PFSK-1 (cell line): ENCODE measurements around the gene G0S2.

Experiments used
- FOXP2 ChIP-seq: optimal IDR thresholded peaks from 2 replicates; pipeline ENCODE3; 2011; ENCODE audit warnings: borderline replicate concordance, control low read depth, inconsistent platforms; ENCODE audit not compliant: insufficient read depth; ENCODE audit errors: extremely low read length, extremely low read depth
- POLR2AphosphoS5 ChIP-seq: IDR thresholded peaks from 2 replicates; pipeline ENCODE4 v1.6.1; 2012; ENCODE audit warnings: low read depth, mild to moderate bottlenecking, control low read depth, low read length, moderate library complexity
- SIN3A ChIP-seq: IDR thresholded peaks from 2 replicates; pipeline ENCODE4 v1.6.1; 2012; ENCODE audit warnings: mild to moderate bottlenecking, low read length, moderate library complexity, borderline replicate concordance; ENCODE audit not compliant: insufficient read depth
- TAF1 ChIP-seq: IDR thresholded peaks from 2 replicates; pipeline ENCODE4 v1.6.1; 2012; ENCODE audit warnings: low read length, control low read depth, borderline replicate concordance; ENCODE audit not compliant: insufficient read depth
- TF ChIP-seq, protein P1 (sequence below), 2 experiments: IDR thresholded peaks; 2 replicates each; pipeline versions ENCODE4 v1.6.1 to v1.8.0; 2011 to 2012; ENCODE audit warnings: low read depth in 2 of 2, low read length in 2 of 2, control low read depth in 1 of 2, inconsistent platforms in 1 of 2, mild to moderate bottlenecking in 1 of 2, moderate library complexity in 1 of 2; ENCODE audit not compliant: insufficient read depth in 1 of 2

The G0S2 gene

DNA sequence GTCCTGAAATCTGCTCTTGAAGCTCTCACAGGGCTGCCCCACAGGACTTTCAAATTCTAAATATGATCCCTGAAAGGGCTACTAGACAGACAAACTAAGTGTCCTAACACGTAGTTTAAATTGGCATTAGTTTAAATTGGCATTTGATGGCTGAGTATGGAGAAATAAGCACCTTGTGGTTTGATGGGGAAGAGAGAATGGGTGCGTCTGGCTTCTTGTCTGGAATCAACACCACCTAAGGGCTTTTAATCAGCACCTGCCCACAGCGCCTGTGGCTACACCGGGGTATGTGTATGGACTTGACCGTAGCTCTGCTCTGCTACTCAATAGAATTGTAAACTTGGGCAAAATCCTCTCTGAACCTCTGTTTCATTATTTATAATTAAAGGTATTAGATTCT is 17.3 kb upstream of the G0S2 start:
- no peak for TF ChIP-seq POLR2AphosphoS5
- no peak for TF ChIP-seq TAF1
- TF ChIP-seq, protein P1, sequence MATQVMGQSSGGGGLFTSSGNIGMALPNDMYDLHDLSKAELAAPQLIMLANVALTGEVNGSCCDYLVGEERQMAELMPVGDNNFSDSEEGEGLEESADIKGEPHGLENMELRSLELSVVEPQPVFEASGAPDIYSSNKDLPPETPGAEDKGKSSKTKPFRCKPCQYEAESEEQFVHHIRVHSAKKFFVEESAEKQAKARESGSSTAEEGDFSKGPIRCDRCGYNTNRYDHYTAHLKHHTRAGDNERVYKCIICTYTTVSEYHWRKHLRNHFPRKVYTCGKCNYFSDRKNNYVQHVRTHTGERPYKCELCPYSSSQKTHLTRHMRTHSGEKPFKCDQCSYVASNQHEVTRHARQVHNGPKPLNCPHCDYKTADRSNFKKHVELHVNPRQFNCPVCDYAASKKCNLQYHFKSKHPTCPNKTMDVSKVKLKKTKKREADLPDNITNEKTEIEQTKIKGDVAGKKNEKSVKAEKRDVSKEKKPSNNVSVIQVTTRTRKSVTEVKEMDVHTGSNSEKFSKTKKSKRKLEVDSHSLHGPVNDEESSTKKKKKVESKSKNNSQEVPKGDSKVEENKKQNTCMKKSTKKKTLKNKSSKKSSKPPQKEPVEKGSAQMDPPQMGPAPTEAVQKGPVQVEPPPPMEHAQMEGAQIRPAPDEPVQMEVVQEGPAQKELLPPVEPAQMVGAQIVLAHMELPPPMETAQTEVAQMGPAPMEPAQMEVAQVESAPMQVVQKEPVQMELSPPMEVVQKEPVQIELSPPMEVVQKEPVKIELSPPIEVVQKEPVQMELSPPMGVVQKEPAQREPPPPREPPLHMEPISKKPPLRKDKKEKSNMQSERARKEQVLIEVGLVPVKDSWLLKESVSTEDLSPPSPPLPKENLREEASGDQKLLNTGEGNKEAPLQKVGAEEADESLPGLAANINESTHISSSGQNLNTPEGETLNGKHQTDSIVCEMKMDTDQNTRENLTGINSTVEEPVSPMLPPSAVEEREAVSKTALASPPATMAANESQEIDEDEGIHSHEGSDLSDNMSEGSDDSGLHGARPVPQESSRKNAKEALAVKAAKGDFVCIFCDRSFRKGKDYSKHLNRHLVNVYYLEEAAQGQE (IDR thresholded peaks at IDR 0.05; ENCODE audit: insufficient read depth in 1 of 2, low read depth in 2 of 2, low read length in 2 of 2) = no peak
- no peak for TF ChIP-seq FOXP2
- no peak for TF ChIP-seq SIN3A

DNA sequence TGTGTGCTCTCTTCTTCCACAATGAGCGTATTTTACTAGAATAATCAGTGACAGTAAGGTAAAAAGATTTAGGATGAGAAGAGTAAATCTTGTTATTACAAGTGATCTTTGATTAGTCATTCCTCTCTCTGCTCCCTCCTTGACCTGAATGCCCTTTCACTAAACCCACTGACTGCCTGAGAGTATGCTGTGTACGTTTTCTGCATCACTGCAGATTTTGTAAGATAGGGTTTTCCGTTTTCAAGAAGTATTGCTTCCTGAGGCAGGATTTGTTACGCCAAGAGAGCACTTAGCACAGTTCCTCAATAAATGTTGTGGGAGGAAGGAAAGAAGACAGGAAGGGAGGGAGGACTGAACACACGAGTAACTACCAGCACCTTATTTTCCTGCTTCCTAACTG is 15.3 kb upstream of the G0S2 start:
- TF ChIP-seq TAF1 (no peak), SIN3A (no peak), POLR2AphosphoS5 (peak; percentile 44; the same call in 1 of the 2 replicates), FOXP2 (peak; percentile 12)
- TF ChIP-seq, protein P1 (IDR thresholded peaks at IDR 0.05; ENCODE audit: insufficient read depth in 1 of 2, low read depth in 2 of 2, low read length in 2 of 2) = peak in 1 of 2 experiments; percentile 66; a peak in 1 of 4 replicates

DNA sequence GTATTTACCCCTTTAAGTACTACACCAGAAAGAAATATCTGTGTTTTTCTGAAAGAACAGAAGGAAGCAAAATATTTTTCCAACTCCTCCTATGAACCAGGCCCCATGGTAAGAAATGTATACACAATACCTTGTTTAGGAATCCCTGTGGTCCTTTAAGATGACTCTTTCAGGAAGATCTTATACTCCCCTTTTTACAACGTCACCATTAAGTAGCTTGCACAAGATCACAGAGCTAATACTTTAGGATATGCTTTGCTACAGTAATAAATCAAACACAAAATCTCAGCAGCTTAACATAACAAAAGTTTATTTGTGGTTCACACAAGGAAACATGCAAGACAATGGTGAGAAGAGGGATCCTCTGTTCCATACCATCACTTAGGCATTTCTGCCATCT is 14.1 kb upstream of the G0S2 start:
- TF ChIP-seq, protein P1 (IDR thresholded peaks at IDR 0.05; ENCODE audit: insufficient read depth in 1 of 2, low read depth in 2 of 2, low read length in 2 of 2) = no peak
- TF ChIP-seq SIN3A (no peak), TAF1 (no peak), POLR2AphosphoS5 (no peak), FOXP2 (no peak)

DNA sequence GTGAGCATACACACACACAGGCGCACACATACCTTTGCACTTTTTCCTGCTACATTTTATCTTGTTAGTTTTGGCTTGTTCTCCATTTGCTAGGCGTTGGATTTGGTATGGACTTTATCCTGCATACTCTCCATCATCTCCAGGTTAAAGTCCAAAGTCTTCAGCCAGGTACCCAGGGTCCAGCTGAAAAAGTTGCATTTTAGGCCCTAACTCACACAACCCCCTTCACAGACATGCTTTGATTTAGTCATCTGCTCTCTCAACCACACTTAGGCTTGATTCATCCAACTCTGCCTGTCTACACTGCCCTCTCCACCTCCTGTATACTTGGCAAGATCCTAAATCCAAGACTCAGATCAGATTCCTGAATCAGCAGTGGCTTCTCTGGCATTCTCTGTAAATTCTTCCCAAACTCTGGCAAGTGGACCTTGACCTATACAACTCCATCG is 12.3 kb upstream of the G0S2 start:
- TF ChIP-seq FOXP2 = no peak
- TF ChIP-seq TAF1 = no peak
- TF ChIP-seq, protein P1 (IDR thresholded peaks at IDR 0.05; ENCODE audit: insufficient read depth in 1 of 2, low read depth in 2 of 2, low read length in 2 of 2) = no peak
- TF ChIP-seq POLR2AphosphoS5 = no peak
- TF ChIP-seq SIN3A = no peak

DNA sequence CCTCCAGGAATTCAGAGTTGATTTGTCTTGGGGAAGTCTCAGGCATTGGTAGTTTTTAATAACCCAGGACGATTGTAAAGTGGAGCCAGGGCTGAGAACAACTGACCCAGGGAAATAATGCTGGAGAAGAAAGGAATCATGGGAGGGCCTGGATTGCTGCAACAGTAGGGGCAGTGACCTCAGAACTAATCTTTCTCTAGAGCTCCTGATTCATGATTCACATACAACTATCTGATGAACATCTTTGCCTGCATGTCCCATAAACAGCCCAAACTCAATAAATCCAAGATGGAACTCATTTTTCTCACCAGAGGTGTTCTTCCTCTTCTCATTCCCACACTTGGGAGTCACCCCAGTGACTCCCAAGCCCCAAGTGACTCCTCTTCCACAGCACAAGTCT is 8.1 kb upstream of the G0S2 start:
- TF ChIP-seq FOXP2 (no peak), TAF1 (no peak), SIN3A (no peak), POLR2AphosphoS5 (no peak)
- TF ChIP-seq, protein P1 (IDR thresholded peaks at IDR 0.05; ENCODE audit: insufficient read depth in 1 of 2, low read depth in 2 of 2, low read length in 2 of 2) = no peak
